Mesenteric fat pad (tissue), 1 donor: ENCODE results near the gene TLCD1. TPM values are rescaled to one million over a fixed set of nuclear protein-coding genes. Genes with fewer than 3 reads are reported as not detected.

Source experiments
- DNase-seq: peaks from one replicate; pipeline ENCODE4 v3.0.0-alpha.2; 2020; ENCODE audit warnings: low spot score
- total RNA-seq: library from RNA; stranded (reverse); fragmentation: NEBNext Ultra II Directional; extraction: Animal tissue kit (Norgen Biotek cat#: 25700); gene quantifications from one replicate; pipeline ENCODE4 v1.2.1, GENCODE V29; 2021
- donor health status: DM: yes; HTN: yes; CAD: no.

Gene TLCD1
- total RNA-seq, 1 donor from 2014 or later: 3.4 TPM

- DNase-seq: no peak
Measured at GRCh38 chr17:28714281-28714680, 11.8 kb downstream of the TLCD1 start.

GRCh38 chr17:28712705-28713415 lies 13.2 kb downstream of the TLCD1 start:
- no peak for DNase-seq

- no peak for DNase-seq
Measured at GRCh38 chr17:28712032-28712704, 13.9 kb downstream of the TLCD1 start.

GRCh38 chr17:28711723-28712031 lies 14.4 kb downstream of the TLCD1 start, which contains the start of gene PROCA1:
Gene PROCA1 (minus strand): TSS chr17:28711888. CDS start chr17:28711660, 228 bp downstream.
- DNase-seq: no peak

GRCh38 chr17:28710861-28711722 lies 14.9 kb downstream of the TLCD1 start:
- DNase-seq: peak; percentile 96

GRCh38 chr17:28707339-28707720 lies 18.7 kb downstream of the TLCD1 start:
- DNase-seq: no peak

GRCh38 chr17:28706471-28707338 lies 19.3 kb downstream of the TLCD1 start:
- no peak for DNase-seq

GRCh38 chr17:28705728-28706334 lies 20.2 kb downstream of the TLCD1 start:
- no peak for DNase-seq

- DNase-seq: no peak
Measured at GRCh38 chr17:28705074-28705659, 20.9 kb downstream of the TLCD1 start.

GRCh38 chr17:28704219-28704858 lies 21.7 kb downstream of the TLCD1 start:
- no peak for DNase-seq

GRCh38 chr17:28703552-28704218 lies 22.3 kb downstream of the TLCD1 start:
- DNase-seq: no peak

- DNase-seq: no peak
Measured at GRCh38 chr17:28702752-28703150, 23.3 kb downstream of the TLCD1 start.

GRCh38 chr17:28702026-28702751 lies 23.8 kb downstream of the TLCD1 start:
- DNase-seq: no peak

- no peak for DNase-seq
Measured at GRCh38 chr17:28700830-28701492, 25.1 kb downstream of the TLCD1 start.

- no peak for DNase-seq
Measured at GRCh38 chr17:28700278-28700677, 25.8 kb downstream of the TLCD1 start.

GRCh38 chr17:28698253-28698941 lies 27.6 kb downstream of the TLCD1 start:
- DNase-seq: no peak

GRCh38 chr17:28693869-28694268 lies 32.2 kb downstream of the TLCD1 start:
- DNase-seq: no peak
